SKM-1 (cell line): ENCODE measurements around the gene EFEMP1.
A peak's percentile ranks its signal among the peaks of the same experiment; 100 is the strongest.

Experiments used
- DNase-seq: peaks from one replicate; lab custom pipeline; 2025; ENCODE audit not compliant: unreplicated experiment; lab: John Stamatoyannopoulos, UW

The EFEMP1 gene, protein sequence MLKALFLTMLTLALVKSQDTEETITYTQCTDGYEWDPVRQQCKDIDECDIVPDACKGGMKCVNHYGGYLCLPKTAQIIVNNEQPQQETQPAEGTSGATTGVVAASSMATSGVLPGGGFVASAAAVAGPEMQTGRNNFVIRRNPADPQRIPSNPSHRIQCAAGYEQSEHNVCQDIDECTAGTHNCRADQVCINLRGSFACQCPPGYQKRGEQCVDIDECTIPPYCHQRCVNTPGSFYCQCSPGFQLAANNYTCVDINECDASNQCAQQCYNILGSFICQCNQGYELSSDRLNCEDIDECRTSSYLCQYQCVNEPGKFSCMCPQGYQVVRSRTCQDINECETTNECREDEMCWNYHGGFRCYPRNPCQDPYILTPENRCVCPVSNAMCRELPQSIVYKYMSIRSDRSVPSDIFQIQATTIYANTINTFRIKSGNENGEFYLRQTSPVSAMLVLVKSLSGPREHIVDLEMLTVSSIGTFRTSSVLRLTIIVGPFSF

DNA sequence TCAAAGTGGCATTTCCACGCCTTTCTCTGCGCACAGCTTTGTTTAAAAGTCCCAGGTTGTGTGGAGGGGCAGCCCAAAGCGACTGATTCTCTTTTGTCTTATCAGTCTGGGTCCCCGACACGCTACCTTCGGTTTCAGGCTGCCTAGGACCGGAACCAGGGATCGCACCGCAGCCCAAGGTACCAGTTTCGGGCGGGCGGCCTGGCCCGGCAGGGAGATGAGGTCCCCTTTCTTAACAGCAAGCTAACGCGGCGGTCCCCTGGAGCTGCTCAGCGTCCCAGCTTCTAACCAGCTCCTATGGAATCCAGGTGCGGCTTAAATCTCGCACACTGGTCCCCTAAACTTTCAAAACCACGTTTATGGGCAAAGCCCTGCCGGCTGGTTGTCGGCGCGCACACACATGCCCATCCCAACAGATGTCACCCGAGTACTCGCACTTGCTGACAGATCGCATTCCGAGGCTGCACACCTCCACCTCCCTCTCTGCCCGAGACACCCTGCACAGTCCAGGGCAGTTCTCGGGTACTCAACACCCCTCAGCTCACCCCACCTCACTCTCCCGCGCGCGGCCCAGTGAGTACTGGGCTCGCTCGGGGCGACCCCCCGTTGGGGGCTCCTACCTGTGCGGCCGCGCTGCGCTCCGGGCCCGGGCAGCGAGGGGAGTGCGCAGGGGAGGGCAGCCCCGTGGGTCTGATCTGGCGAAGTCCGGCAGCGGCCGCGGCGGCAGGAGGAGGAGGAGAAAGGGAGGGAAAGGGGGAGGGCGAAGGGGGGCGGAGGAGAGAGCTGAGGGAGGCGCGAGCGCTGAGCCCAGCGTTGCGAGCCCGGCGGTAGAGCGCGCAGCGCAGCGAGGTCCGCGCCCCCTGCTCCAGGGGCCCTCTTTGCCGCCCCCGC lies at the start of gene EFEMP1:
Gene EFEMP1, minus strand, starts transcription at position 692 of the 891 bp plus-strand sequence. CDS start 1,342 bp downstream, outside the sequence.
- no peak for DNase-seq

DNA sequence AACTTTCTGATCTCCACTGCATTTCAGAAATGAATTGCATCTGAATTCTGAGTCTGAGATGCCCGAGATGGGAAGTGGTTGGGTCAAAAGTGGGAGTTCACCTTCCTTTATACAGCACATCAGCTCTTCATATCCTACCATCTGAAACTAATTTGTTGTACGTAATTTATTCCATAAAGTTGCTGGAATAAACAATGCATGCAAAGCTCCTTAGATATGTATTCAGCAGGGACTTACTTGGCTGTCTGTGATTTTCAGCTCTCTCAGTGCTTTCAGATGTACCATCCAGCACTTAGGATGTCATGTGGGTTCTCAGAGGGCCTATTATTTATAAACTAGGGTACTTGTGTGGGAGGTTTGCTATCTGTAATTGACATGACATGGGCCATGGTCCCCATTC lies 46.9 kb upstream of the EFEMP1 start:
- DNase-seq = no peak

- DNase-seq = no peak
Observed at GRCh38 chr2:55968941-55969340, 45.4 kb upstream of the EFEMP1 start.

- DNase-seq = no peak
Observed at GRCh38 chr2:55966401-55967118, 43.0 kb upstream of the EFEMP1 start.

DNA sequence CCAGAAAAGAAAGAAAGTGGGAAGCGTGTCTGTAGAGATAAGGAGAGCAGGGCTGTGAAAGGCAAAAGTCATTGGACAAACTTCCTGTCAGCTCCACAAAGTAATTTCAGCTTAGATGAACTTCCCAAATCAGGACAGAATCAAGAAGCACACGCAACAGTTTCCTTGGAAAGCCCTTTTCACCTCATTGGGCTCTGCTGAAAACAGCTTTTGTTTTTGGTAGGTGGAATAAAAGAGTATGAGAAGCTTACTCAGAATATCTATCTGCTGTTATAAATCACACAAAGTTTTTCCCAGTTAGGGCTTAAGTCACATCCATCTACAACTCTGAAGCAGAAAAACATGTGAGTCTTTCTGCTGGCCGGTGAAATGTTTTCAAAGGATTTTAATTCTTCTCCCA lies 42.4 kb upstream of the EFEMP1 start:
- no peak for DNase-seq

DNA sequence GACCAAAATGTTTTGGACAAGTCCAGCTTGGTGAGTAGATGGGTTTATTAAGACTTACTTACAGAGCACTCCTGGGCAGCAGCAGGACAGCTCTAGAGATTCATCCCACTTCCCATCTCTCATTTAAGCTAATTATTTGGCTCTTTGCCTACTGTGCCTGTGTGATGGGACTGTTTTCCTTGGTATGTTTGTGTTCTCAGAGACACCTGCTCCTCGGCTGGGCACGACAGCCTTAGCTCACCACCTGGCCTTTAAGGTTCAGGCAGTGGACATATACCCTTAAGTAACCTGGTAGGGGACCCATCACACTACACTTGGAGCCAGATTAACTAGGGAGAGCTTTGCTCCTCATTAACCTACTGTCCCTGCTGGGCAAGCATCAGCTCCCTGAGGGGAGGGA lies 41.7 kb upstream of the EFEMP1 start:
- no peak for DNase-seq

DNA sequence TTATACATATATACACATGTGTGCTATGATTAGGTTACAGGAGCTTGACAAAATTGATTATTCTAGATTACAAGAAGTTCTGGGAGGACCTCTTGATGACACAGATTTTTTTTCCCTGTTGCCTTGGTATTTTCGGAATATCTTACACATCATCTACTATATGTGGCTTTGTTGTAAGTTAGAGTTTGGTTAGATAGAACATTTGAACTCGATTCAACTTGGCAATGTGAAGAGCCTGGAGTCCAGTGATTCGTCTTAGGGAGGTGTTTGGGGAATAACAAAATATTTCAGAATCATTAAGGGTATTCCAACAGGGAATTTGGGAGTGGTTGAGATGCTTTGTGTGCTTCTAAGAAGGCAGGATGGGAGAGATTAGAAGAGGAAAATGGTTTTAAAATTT lies 39.3 kb upstream of the EFEMP1 start:
- DNase-seq = no peak

GRCh38 chr2:55961318-55961911 lies 37.8 kb upstream of the EFEMP1 start:
- peak; percentile 16 for DNase-seq

DNA sequence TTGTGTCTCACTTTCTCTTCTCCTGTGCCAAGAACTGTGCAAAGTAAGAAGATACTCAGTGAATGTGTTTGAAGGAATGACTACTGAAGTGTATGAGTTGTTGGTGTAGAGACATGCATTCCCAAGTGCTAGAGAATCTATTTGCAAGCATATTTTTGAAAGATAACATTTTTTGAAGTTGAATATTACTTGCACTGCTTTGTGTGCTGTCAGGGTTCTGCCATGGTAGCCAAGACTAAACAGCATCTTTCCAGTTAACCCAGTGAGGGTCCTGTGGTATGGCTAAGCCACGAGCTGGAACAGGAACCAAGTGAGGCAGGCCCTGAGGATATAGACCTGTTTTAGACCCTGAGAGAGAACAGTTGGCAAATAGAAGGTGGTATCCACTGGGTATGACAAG lies 35.2 kb upstream of the EFEMP1 start:
- DNase-seq = no peak

DNA sequence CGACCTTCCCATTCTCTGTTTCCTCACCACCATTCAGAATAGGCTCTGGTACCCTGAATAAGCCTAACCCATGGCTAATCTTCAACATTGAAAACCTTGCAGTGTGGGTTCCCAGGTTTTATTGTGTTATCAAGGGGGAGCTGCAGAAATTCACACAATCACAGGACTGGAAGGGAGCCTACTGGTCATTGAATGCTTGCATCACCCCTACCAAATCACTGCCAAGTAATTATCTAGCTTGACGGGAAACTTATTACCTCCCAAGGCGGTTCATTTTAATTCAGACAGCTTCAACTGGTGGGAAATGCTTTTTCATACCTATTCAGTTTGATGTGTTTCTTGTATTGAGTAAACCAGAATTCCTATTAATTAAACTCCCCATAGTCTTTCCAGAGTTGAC lies 33.6 kb upstream of the EFEMP1 start:
- DNase-seq = no peak

- DNase-seq = no peak
Observed at GRCh38 chr2:55954306-55955035, 30.9 kb upstream of the EFEMP1 start.

- DNase-seq = no peak
Observed at GRCh38 chr2:55952415-55952814, 28.8 kb upstream of the EFEMP1 start.

DNA sequence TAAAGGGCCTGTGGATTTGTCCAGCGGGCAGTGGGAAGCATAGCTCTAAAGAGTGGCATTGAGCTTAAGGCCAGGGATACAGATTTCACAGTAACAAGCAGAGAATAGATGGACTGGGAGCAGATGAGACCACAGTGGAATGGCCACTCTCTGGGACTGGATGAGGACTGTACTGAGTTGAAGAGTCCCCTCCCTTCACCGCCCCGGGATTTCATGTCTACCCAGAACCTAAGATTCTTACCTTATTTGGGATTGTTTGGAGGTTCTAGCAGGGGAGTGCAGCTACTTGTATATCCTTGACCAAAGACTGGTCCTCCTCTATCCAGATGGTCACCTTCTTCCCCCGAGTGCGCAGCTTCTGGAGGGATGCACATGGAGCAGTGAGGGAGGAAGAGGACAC lies 28.0 kb upstream of the EFEMP1 start:
- no peak for DNase-seq

DNA sequence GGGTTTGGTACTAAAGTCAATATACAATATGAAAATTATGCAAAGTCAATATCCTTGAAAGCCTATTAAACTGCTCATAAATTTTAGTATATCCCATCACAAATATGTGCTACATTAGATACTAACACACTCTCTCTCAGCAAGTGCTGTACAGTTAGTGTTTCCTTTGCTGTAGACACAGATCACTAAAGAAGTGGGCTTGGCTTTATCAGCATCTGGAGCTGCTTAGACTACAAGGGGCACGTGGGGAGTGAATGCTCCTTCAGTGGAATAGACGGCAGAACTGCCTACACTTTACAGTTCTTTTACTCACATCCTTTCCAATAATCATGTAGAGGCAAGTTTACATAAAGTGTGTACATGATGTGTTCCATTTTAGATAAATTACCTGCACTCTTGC lies 26.0 kb upstream of the EFEMP1 start:
- no peak for DNase-seq

- no peak for DNase-seq
Observed at GRCh38 chr2:55949211-55949610, 25.6 kb upstream of the EFEMP1 start.

- DNase-seq = no peak
Observed at GRCh38 chr2:55948176-55948923, 24.8 kb upstream of the EFEMP1 start.

DNA sequence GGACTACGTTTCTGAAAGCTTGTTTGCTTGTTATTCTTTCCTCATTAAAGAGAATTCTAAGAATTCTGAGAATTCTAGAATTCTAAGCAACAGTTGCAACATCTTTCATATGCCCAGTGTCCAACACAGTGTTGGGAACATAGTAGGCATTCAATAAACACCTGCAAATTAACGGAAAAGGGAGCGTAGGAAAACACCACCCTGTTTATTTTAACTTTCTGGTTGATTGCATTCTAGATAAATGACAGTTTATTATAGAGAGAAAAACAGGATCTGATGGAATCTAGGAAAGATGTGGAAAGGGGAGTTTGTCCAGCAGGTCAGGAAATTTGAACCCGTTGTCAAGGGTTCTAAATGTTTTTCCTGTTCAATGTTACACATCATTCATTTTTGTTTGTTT lies 24.2 kb upstream of the EFEMP1 start:
- no peak for DNase-seq

DNA sequence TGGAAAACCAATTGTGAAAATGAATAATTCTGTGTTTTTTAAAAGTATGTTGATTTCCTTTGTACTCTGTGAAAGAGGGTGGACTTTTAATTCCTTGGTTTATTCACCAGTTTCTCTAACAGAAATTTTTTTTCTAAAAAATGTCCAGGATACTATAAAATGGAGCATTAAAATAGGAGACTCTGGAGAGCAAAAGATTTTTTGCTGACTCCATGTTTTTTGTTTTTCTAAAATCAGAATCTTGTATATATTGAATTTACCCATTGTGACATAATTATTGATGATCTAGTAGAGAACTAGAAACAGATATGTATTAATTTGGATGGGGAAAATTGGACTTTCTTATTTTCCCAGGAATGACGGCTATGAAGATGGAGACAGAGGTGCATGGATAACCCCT lies 23.2 kb upstream of the EFEMP1 start:
- no peak for DNase-seq

- DNase-seq = no peak
Observed at GRCh38 chr2:55943466-55943865, 19.9 kb upstream of the EFEMP1 start.

DNA sequence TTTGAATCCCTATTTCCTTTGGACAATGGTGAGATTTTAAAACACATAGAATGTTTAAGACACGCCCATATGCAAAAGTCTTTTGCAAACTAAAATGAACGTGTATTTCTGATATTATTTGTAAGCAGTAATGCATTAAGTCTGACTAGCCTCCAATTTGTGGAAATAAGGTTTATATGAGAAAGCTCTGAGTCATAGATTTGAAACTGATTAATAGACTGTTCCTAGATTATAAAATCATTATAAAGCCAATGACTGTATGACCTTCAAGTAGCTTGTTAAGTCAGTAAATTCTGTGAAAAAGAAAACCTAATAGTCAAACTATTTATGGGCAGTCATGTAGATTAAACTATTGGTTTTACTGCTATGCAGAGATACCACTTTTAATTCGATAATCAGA lies 12.8 kb upstream of the EFEMP1 start:
- no peak for DNase-seq
